HCT116 (cell line): ENCODE results near the gene NAPA.

Source experiments
- CBX3 ChIP-seq: IDR thresholded peaks from 2 replicates; pipeline ENCODE4 v1.6.1; 2012; ENCODE audit warnings: low read depth
- CEBPB ChIP-seq: IDR thresholded peaks from 2 replicates; pipeline ENCODE4 v1.6.1; 2012; ENCODE audit warnings: low read depth
- EZH2 ChIP-seq: fragments of 200-600 bp; sonication (generic); IDR thresholded peaks from 2 replicates; pipeline ENCODE4 v1.6.1; 2017; ENCODE audit warnings: antibody characterized with exemption, mixed run types
- EZH2phosphoT487 ChIP-seq: fragments of 200-600 bp; IDR thresholded peaks from 2 replicates; pipeline ENCODE4 v1.6.1; 2018; ENCODE audit warnings: antibody characterized with exemption, borderline replicate concordance
- JUND ChIP-seq: IDR thresholded peaks from 2 replicates; pipeline ENCODE4 v1.6.1; 2012
- POLR2A ChIP-seq: IDR thresholded peaks from 2 replicates; pipeline ENCODE4 v1.7.0; 2011; ENCODE audit warnings: borderline replicate concordance; ENCODE audit not compliant: insufficient read depth, insufficient read length; ENCODE audit errors: extremely low read depth
- POLR2AphosphoS5 ChIP-seq: IDR thresholded peaks from 2 replicates; pipeline ENCODE4 v1.6.1; 2011; ENCODE audit warnings: mild to moderate bottlenecking, low read depth, low read length, moderate library complexity
- RAD21 ChIP-seq: IDR thresholded peaks from 2 replicates; pipeline ENCODE4 v1.6.1; 2012; ENCODE audit warnings: low read depth, mild to moderate bottlenecking
- SIN3A ChIP-seq: IDR thresholded peaks from 2 replicates; pipeline ENCODE4 v1.6.1; 2012; ENCODE audit warnings: low read depth
- SP1 ChIP-seq: IDR thresholded peaks from 2 replicates; pipeline ENCODE4 v1.6.1; 2012; ENCODE audit warnings: low read depth
- TF ChIP-seq, protein P1 (sequence below), 3 experiments: fragments of 200-600 bp in 1 of 3; sonication (generic) in 1 of 3; IDR thresholded peaks in 2 of 3; conservative IDR thresholded peaks in 1 of 3; 2 replicates each; pipeline ENCODE4 v1.5.1; 2012 to 2017; ENCODE audit warnings: low read depth in 2 of 3, low read length in 2 of 3, antibody characterized with exemption in 1 of 3, borderline replicate concordance in 1 of 3, control low read depth in 1 of 3, mild to moderate bottlenecking in 1 of 3, mixed read lengths in 1 of 3, mixed run types in 1 of 3, moderate library complexity in 1 of 3; ENCODE audit not compliant: insufficient read depth in 1 of 3
- TF ChIP-seq, protein P2 (sequence below): IDR thresholded peaks from 2 replicates; pipeline ENCODE4 v1.6.1; 2012

DNA sequence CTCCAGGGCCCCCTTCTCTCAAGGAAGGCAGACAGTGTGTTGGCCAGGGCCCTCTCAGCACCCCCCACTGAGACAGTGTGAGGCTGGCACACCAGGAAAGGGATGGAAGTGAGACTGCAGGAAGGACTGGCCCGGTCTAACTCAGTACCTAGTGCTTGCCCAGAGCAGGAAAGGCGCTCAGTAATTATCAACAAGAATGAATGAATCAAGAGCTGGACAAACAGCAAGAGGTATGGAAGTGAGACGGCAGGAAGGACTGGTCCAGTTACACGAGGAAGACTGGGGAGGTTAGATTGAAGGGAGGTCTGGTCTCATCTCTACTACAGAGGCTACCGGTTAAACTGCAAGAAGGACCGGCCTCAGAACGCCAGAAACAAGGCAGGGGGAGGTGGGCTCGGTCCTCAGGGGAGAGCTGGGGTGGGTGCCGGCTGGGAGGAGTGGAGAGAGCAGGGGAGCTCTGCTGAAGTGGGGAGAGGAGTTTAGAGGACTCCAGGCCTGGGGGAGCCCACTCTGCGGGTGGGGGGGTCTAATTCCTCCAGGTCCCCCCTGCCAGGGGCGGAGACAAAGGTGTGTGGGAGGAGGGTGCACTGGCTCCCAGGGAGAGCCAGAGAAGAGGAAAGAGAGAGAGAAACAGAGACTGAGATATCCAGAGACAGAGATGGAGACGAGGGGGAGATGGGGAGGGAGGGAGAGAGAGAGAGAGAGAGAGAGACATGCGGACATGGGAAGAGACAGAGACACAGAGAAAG is 44.2 kb downstream of the NAPA start:
- TF ChIP-seq, protein P1, sequence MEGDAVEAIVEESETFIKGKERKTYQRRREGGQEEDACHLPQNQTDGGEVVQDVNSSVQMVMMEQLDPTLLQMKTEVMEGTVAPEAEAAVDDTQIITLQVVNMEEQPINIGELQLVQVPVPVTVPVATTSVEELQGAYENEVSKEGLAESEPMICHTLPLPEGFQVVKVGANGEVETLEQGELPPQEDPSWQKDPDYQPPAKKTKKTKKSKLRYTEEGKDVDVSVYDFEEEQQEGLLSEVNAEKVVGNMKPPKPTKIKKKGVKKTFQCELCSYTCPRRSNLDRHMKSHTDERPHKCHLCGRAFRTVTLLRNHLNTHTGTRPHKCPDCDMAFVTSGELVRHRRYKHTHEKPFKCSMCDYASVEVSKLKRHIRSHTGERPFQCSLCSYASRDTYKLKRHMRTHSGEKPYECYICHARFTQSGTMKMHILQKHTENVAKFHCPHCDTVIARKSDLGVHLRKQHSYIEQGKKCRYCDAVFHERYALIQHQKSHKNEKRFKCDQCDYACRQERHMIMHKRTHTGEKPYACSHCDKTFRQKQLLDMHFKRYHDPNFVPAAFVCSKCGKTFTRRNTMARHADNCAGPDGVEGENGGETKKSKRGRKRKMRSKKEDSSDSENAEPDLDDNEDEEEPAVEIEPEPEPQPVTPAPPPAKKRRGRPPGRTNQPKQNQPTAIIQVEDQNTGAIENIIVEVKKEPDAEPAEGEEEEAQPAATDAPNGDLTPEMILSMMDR (IDR thresholded peaks at IDR 0.05 in 2 of 3, conservative IDR thresholded peaks at IDR 0.05 in 1 of 3; ENCODE audit: borderline replicate concordance in 1 of 3, insufficient read depth in 1 of 3, low read depth in 2 of 3, low read length in 2 of 3), result no peak
- no peak for TF ChIP-seq CEBPB
- TF ChIP-seq EZH2, result no peak
- TF ChIP-seq POLR2AphosphoS5, result no peak
- TF ChIP-seq SP1, result no peak
- TF ChIP-seq RAD21, result no peak
- no peak for TF ChIP-seq POLR2A
- no peak for TF ChIP-seq SIN3A
- TF ChIP-seq CBX3, result no peak
- TF ChIP-seq, protein P2, sequence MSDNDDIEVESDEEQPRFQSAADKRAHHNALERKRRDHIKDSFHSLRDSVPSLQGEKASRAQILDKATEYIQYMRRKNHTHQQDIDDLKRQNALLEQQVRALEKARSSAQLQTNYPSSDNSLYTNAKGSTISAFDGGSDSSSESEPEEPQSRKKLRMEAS, result no peak
- no peak for TF ChIP-seq EZH2phosphoT487
- TF ChIP-seq JUND, result no peak
